Activated T-cell treated with anti-CD3 and anti-CD28 coated beads for 24 hours (primary cell): Measurements from ENCODE around the gene NEK5.
"Not testable (repeated sequence)": the region's sequence is repeated elsewhere in the genome, so short reads cannot be mapped to it uniquely, and the experiment has no call there.

Source experiments
- DNase-seq: peaks from one replicate; pipeline ENCODE4 v3.0.0-alpha.2; 2020; ENCODE audit warnings: low read depth

NEK5 gene

GRCh38 chr13:52136763-52137162 lies 7.9 kb upstream of the NEK5 start:
- no peak for DNase-seq

- no peak for DNase-seq
Observed at GRCh38 chr13:52130641-52131040, 1.8 kb upstream of the NEK5 start.

- peak; percentile 45 for DNase-seq
Observed at GRCh38 chr13:52127783-52128702, 830 bp downstream of the NEK5 start.

- no peak for DNase-seq
Observed at GRCh38 chr13:52127378-52127777, 1.5 kb downstream of the NEK5 start.

GRCh38 chr13:52125547-52125946 lies 3.3 kb downstream of the NEK5 start:
- no peak for DNase-seq

GRCh38 chr13:52118595-52118994 lies 10.3 kb downstream of the NEK5 start:
- DNase-seq: no peak

- DNase-seq: no peak
Observed at GRCh38 chr13:52118095-52118494, 10.8 kb downstream of the NEK5 start.

GRCh38 chr13:52112591-52112990 lies 16.3 kb downstream of the NEK5 start:
- DNase-seq: no peak

GRCh38 chr13:52109116-52109670 lies 19.7 kb downstream of the NEK5 start:
- DNase-seq: no peak

GRCh38 chr13:52105841-52106240 lies 23.0 kb downstream of the NEK5 start:
- no peak for DNase-seq

GRCh38 chr13:52104624-52105023 lies 24.2 kb downstream of the NEK5 start:
- no peak for DNase-seq

- DNase-seq: no peak
Observed at GRCh38 chr13:52103386-52103785, 25.5 kb downstream of the NEK5 start.

- DNase-seq: not testable (repeated sequence)
Observed at GRCh38 chr13:52102423-52102822, 26.4 kb downstream of the NEK5 start.

GRCh38 chr13:52097197-52097596 lies 31.7 kb downstream of the NEK5 start:
- no peak for DNase-seq

GRCh38 chr13:52096748-52097147 lies 32.1 kb downstream of the NEK5 start:
- no peak for DNase-seq

GRCh38 chr13:52096062-52096461 lies 32.8 kb downstream of the NEK5 start:
- DNase-seq: no peak

- no peak for DNase-seq
Observed at GRCh38 chr13:52092087-52092486, 36.8 kb downstream of the NEK5 start.

GRCh38 chr13:52091473-52091872 lies 37.4 kb downstream of the NEK5 start:
- no peak for DNase-seq

GRCh38 chr13:52085421-52085820 lies 43.5 kb downstream of the NEK5 start:
- no peak for DNase-seq

- not testable (repeated sequence) for DNase-seq
Observed at GRCh38 chr13:52084981-52085380, 43.9 kb downstream of the NEK5 start.

- no peak for DNase-seq
Observed at GRCh38 chr13:52082601-52083000, 46.3 kb downstream of the NEK5 start.

- DNase-seq: not testable (repeated sequence)
Observed at GRCh38 chr13:52079891-52080290, 49.0 kb downstream of the NEK5 start.

GRCh38 chr13:52070929-52071523 lies 57.8 kb downstream of the NEK5 start:
- no peak for DNase-seq
